ENCODE measurements around the gene CLN6. TPM values are rescaled to one million over a fixed set of nuclear protein-coding genes. Genes with fewer than 3 reads are reported as not detected.

CLN6 gene
- total RNA-seq (2014; rRNA removed; shearing (Covaris generic)), result 31.2 and 32.4 TPM in 2 replicates

DNA sequence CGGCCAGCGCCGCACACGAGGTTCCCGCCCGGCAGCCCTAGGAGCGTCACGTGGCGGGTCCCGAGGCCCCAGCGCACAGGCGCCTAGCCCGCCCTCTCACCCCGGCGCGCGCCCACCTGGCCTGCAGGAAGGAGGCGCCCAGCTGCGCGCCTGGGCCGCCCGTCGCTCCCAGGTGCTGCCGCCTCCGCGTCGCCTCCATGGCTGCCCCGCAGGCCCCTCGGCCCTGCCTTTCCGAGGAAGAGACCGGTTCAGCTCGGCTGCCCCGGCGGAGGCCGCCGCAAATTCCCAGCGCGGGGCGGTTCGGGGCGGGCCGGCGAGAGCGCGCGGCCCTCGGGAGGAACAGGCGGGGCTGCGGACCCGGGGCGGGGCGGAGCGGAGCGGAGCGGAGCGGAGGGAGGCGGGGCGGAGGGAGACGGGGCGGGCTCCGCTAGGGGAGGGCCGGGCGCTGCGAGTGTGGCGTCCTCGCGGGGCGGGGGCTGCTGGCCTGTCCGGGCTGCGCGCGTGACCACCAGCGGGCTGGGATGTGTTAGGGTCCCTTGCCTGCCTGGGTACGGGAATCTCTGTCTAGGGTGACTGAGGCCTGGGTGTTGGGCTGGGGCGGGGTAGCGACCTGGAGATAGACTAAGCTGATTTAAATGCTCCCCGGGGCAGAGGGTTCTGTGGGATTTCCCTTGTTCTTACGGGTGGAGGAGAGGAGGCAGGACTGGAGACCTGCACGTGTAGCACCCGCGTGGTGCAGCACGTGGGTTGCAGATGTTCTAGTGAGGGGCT is at the start of gene CLN6:
Gene CLN6 (minus strand): TSS at position 343 of the 771 bp plus-strand sequence. CDS start 144 bp downstream, at position 199.
- peak; percentile 72 for DNase-seq (ENCODE audit: low read depth)

- peak; percentile 60 for DNase-seq (ENCODE audit: low read depth)
These were observed 49.3 kb upstream of the CLN6 start for GRCh38 chr15:68278595-68279405.

- DNase-seq (ENCODE audit: low read depth), result no peak
These were observed 48.7 kb upstream of the CLN6 start for GRCh38 chr15:68278345-68278594.

GRCh38 chr15:68277603-68278344 is 48.2 kb upstream of the CLN6 start, which contains the start of gene FEM1B:
Gene FEM1B (plus strand): TSS chr15:68277745. CDS start chr15:68278418, 673 bp downstream.
- peak; percentile 85 for DNase-seq (ENCODE audit: low read depth)

GRCh38 chr15:68277131-68277602 is 47.6 kb upstream of the CLN6 start:
- peak; percentile 25 for DNase-seq (ENCODE audit: low read depth)

DNA sequence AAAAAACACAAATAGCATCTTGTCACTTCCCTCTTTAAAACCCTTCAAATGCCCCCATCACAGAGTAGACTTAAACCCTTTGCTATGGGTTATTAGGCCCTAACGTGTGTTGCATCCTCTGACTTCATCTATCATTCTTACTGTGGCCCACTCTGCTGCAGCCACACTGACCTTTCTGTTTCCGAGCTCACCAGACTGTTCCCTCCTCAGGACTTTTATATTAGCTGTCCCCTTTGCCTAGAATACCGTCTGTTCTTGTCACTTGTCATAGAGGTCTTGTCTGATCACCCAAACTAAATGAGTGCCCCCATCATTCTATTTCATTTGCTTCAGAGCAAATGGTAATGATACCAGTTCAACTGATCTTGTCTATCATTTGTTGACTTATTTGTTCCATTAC is 47.1 kb upstream of the CLN6 start:
- DNase-seq (ENCODE audit: low read depth), result no peak

- DNase-seq (ENCODE audit: low read depth), result no peak
These were observed 45.7 kb upstream of the CLN6 start for GRCh38 chr15:68275165-68275746.

GRCh38 chr15:68274201-68274848 is 44.8 kb upstream of the CLN6 start:
- DNase-seq (ENCODE audit: low read depth), result no peak

- DNase-seq (ENCODE audit: low read depth), result peak; percentile 63
These were observed 43.3 kb upstream of the CLN6 start for GRCh38 chr15:68272721-68273271.

GRCh38 chr15:68271854-68272471 is 42.4 kb upstream of the CLN6 start:
- DNase-seq (ENCODE audit: low read depth), result peak; percentile 93

DNA sequence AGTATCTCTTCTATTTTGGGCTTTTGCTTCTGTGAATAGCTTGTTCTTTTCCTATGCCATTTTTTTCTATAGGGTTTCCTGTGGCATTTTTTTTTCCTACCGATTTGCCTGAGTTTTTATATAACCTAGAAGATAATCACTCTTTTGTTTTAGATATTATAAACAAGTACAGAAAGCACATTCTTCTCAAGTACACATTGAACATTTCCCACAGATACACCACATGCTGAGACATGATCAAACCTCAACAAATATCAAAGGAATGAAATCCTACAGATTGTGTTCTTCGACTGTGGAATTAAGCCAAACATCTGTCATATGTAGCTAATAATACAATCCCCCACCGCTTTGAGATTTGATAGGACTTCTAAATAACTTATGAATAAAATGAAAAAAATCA is 38.9 kb upstream of the CLN6 start:
- no peak for DNase-seq (ENCODE audit: low read depth)

DNA sequence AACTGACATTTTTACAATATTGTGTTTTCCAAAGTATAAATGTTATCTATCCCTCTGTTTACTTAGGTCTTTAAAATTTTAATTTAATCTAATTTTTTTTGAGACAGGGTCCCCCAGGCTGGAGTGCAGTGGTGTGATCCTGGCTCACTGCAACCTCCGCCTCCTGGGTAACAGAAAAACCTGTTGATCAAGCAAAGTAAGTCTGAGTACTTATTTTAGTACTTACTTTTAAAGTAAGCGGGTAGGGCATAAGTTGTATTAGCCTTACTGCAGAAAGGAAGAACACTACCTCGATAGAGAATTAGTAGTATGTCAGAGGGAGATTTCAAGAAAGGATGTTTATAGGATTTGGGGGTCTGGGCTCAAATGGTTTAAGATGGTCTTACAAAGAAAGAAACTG is 36.1 kb upstream of the CLN6 start:
- no peak for DNase-seq (ENCODE audit: low read depth)

DNA sequence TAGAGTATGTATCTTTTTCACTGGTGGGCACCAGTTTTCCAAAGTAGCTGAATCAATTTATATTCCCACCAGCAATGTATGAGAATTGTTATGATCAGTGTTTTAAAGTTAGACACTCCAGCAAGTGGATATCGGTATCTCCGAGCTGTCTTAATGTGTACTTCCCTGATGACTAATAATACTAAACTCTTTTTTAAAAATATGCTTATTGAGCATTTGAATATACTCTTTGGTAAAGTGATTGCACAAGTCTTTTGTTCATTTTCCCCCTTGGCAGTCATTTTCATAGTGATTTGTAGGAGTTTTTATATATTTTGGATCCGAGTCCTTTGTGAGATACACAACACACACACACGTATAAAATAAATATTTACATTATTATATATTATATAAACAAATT is 35.6 kb upstream of the CLN6 start:
- no peak for DNase-seq (ENCODE audit: low read depth)

GRCh38 chr15:68264282-68264681 is 34.8 kb upstream of the CLN6 start:
- no peak for DNase-seq (ENCODE audit: low read depth)

GRCh38 chr15:68262514-68263356 is 33.2 kb upstream of the CLN6 start:
- DNase-seq (ENCODE audit: low read depth), result no peak

GRCh38 chr15:68261980-68262379 is 32.5 kb upstream of the CLN6 start:
- DNase-seq (ENCODE audit: low read depth), result no peak

- no peak for DNase-seq (ENCODE audit: low read depth)
These were observed 31.7 kb upstream of the CLN6 start for GRCh38 chr15:68261241-68261640.

DNA sequence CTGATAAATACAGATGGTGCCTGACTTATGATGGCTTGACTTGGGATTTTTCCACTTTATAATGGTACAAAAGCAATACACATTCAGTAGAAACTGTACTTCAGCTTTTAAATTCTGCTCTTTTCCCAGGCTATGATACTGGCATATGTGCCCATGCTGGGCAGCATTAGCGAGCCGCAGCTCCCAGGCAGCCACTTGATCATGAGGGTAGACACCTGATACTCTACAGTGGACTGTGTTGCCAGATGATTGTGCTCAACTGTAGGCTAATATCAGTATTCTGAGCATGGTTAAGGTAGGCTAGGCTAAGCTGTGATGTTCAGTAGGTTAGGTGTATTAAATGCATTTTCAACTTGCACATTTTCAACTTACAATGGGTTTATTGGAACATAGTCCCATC is 30.4 kb upstream of the CLN6 start:
- no peak for DNase-seq (ENCODE audit: low read depth)

GRCh38 chr15:68258692-68259091 is 29.2 kb upstream of the CLN6 start:
- peak; percentile 42 for DNase-seq (ENCODE audit: low read depth)

Data from M059J (cell line).